Ectodermal cell (in vitro differentiated cells): ENCODE measurements around the gene HAUS8.

Experiments
- H3K27ac ChIP-seq: 2 replicates; pipeline ENCODE4 v1.7.0; 2013; ENCODE audit warnings: mild to moderate bottlenecking, low read depth, low read length; ENCODE audit not compliant: insufficient read depth, poor library complexity, severe bottlenecking
- H3K27me3 ChIP-seq: 2 replicates; pipeline ENCODE4 v1.7.0; 2013; ENCODE audit warnings: mild to moderate bottlenecking, low read length; ENCODE audit not compliant: insufficient read depth, control insufficient read depth, poor library complexity, severe bottlenecking
- H3K36me3 ChIP-seq: one replicate; pipeline ENCODE4 v1.7.0; 2013; ENCODE audit warnings: low read length; ENCODE audit not compliant: control insufficient read depth, insufficient read depth
- H3K4me1 ChIP-seq: one replicate; pipeline ENCODE4 v1.7.0; 2013; ENCODE audit warnings: low read length; ENCODE audit not compliant: control insufficient read depth, insufficient read depth
- H3K4me3 ChIP-seq: 2 replicates; pipeline ENCODE4 v1.7.0; 2013; ENCODE audit warnings: low read depth, low read length, control low read depth; ENCODE audit not compliant: insufficient read depth
- H3K9me3 ChIP-seq: 2 replicates; pipeline ENCODE4 v1.7.0; 2013; ENCODE audit warnings: mild to moderate bottlenecking, low read length, moderate library complexity; ENCODE audit not compliant: control insufficient read depth
- WGBS, 2 experiments: methylation state at CpG; one replicate each; pipeline ENCODE4 v1.1.7; 2013; ENCODE audit warnings: missing lambda C conversion rate in 2 of 2; 5-methylcytosine and 5-hydroxymethylcytosine counted together

HAUS8 gene

GRCh38 chr19:17075864-17076542, 751 bp upstream of the HAUS8 start:
- Histone ChIP-seq H3K27me3 (no peaks in the 10 kb centered on the region), H3K27ac (no peak overlapping the region), H3K4me1 (peaks cover 34% of the 10 kb centered on the region), H3K36me3 (peaks cover 5% of the 10 kb centered on the region), H3K9me3 (no peaks in the 10 kb centered on the region), H3K4me3 (peak overlapping the region; percentile 73)
- WGBS, 2 experiments = 1% methylated on average over 43 of the region's 43 CpGs

- Histone ChIP-seq H3K9me3 (no peaks in the 10 kb centered on the region), H3K4me3 (peak overlapping the region; percentile 78), H3K36me3 (peaks cover 5% of the 10 kb centered on the region), H3K27ac (peak overlapping the region; percentile 69), H3K27me3 (no peaks in the 10 kb centered on the region), H3K4me1 (peaks cover 37% of the 10 kb centered on the region)
- 3 to 5% methylated on average over 11 of the region's 11 CpGs for WGBS, 2 experiments
Observed at GRCh38 chr19:17074634-17075034, 618 bp downstream of the HAUS8 start.

- peaks cover 6% of the 10 kb centered on the region for H3K36me3 ChIP-seq
- H3K9me3 ChIP-seq = no peaks in the 10 kb centered on the region
- WGBS, 2 experiments = 40 to 44% methylated on average over 18 of the region's 18 CpGs
- H3K27me3 ChIP-seq = no peaks in the 10 kb centered on the region
- H3K27ac ChIP-seq = no peak overlapping the region
- peak overlapping the region; percentile 78 for H3K4me3 ChIP-seq
- peaks cover 32% of the 10 kb centered on the region for H3K4me1 ChIP-seq
Observed at GRCh38 chr19:17073869-17074633, 1.2 kb downstream of the HAUS8 start.

- 94 to 96% methylated on average over 7 of the region's 7 CpGs for WGBS, 2 experiments
- H3K27me3 ChIP-seq = no peaks in the 10 kb centered on the region
- H3K4me1 ChIP-seq = peaks cover 23% of the 10 kb centered on the region
- no peaks in the 10 kb centered on the region for H3K9me3 ChIP-seq
- peaks cover 10% of the 10 kb centered on the region for H3K36me3 ChIP-seq
- no peak overlapping the region for H3K27ac ChIP-seq
- H3K4me3 ChIP-seq = no peak overlapping the region
Observed at GRCh38 chr19:17070912-17071311, 4.3 kb downstream of the HAUS8 start.

GRCh38 chr19:17070421-17070820, 4.8 kb downstream of the HAUS8 start:
- 89 to 91% methylated on average over 12 of the region's 12 CpGs for WGBS, 2 experiments
- H3K36me3 ChIP-seq = peaks cover 10% of the 10 kb centered on the region

GRCh38 chr19:17069193-17069592, 6.1 kb downstream of the HAUS8 start:
- H3K9me3 ChIP-seq = no peaks in the 10 kb centered on the region
- H3K27me3 ChIP-seq = no peaks in the 10 kb centered on the region
- no peak overlapping the region for H3K27ac ChIP-seq
- H3K36me3 ChIP-seq = peaks cover 19% of the 10 kb centered on the region
- peaks cover 19% of the 10 kb centered on the region for H3K4me1 ChIP-seq
- 81 to 85% methylated on average over 9 of the region's 9 CpGs for WGBS, 2 experiments
- H3K4me3 ChIP-seq = no peak overlapping the region

More at GRCh38 chr19:17070421-17070820, 4.8 kb downstream of the HAUS8 start:
- no peak overlapping the region for H3K27ac ChIP-seq
- H3K9me3 ChIP-seq = no peaks in the 10 kb centered on the region
- no peak overlapping the region for H3K4me3 ChIP-seq
- H3K27me3 ChIP-seq = no peaks in the 10 kb centered on the region
- peaks cover 23% of the 10 kb centered on the region for H3K4me1 ChIP-seq

GRCh38 chr19:17063428-17063827, 11.8 kb downstream of the HAUS8 start:
- Histone ChIP-seq H3K4me3 (no peak overlapping the region), H3K27ac (no peak overlapping the region), H3K4me1 (no peaks in the 10 kb centered on the region), H3K9me3 (no peaks in the 10 kb centered on the region), H3K27me3 (no peaks in the 10 kb centered on the region), H3K36me3 (peaks cover 33% of the 10 kb centered on the region)
- WGBS, 2 experiments = 95 to 97% methylated on average over 2 of the region's 2 CpGs

- Histone ChIP-seq H3K36me3 (peaks cover 43% of the 10 kb centered on the region), H3K27me3 (no peaks in the 10 kb centered on the region), H3K4me1 (no peaks in the 10 kb centered on the region), H3K9me3 (no peaks in the 10 kb centered on the region), H3K27ac (no peak overlapping the region), H3K4me3 (no peak overlapping the region)
- WGBS, 2 experiments = 94 to 96% methylated on average over 7 of the region's 7 CpGs
Observed at GRCh38 chr19:17061691-17062090, 13.6 kb downstream of the HAUS8 start.

GRCh38 chr19:17061205-17061604, 14.0 kb downstream of the HAUS8 start:
- 84 to 100% methylated on average over 3 of the region's 3 CpGs for WGBS, 2 experiments
- Histone ChIP-seq H3K4me3 (no peak overlapping the region), H3K9me3 (no peaks in the 10 kb centered on the region), H3K27me3 (no peaks in the 10 kb centered on the region), H3K27ac (no peak overlapping the region), H3K4me1 (no peaks in the 10 kb centered on the region), H3K36me3 (peaks cover 43% of the 10 kb centered on the region)

GRCh38 chr19:17060802-17061201, 14.4 kb downstream of the HAUS8 start:
- 98% methylated on average over 3 of the region's 3 CpGs for WGBS, 2 experiments
- peaks cover 43% of the 10 kb centered on the region for H3K36me3 ChIP-seq
- H3K4me1 ChIP-seq = no peaks in the 10 kb centered on the region
- no peak overlapping the region for H3K27ac ChIP-seq
- no peaks in the 10 kb centered on the region for H3K27me3 ChIP-seq
- H3K9me3 ChIP-seq = no peaks in the 10 kb centered on the region
- H3K4me3 ChIP-seq = no peak overlapping the region
